Brain microvascular endothelial cell (primary cell): Measurements from ENCODE around the gene TLN1.
A peak's percentile ranks its signal among the peaks of the same experiment; 100 is the strongest.

Experiments used
- DNase-seq: peaks from one replicate; pipeline ENCODE4 v3.0.0-alpha.2; 2020
- H3K27ac ChIP-seq: fragments of 250-450 bp; sonication (Bioruptor Pico); 2 replicates; pipeline ENCODE4 v1.5.1; 2020; ENCODE audit warnings: mild to moderate bottlenecking, moderate library complexity
- H3K27me3 ChIP-seq: fragments of 250-450 bp; sonication (Bioruptor Pico); replicated peaks from 2 replicates; pipeline ENCODE4 v1.5.1; 2020; ENCODE audit warnings: mild to moderate bottlenecking
- H3K36me3 ChIP-seq: fragments of 250-450 bp; sonication (Bioruptor Pico); replicated peaks from 2 replicates; pipeline ENCODE4 v1.5.1; 2020; ENCODE audit warnings: mild to moderate bottlenecking
- H3K4me3 ChIP-seq: 2 replicates; pipeline ENCODE4 v1.5.1; 2011; ENCODE audit warnings: low read depth, mild to moderate bottlenecking, control low read depth, low read length, moderate library complexity
- CTCF ChIP-seq: IDR thresholded peaks from 2 replicates; pipeline ENCODE4 v1.5.1; 2011; ENCODE audit warnings: low read depth, mild to moderate bottlenecking, moderate library complexity, low read length, control low read depth, inconsistent platforms; ENCODE audit errors: missing control alignments
- in situ Hi-C: cut with HindIII; loops from 2 replicates; pipeline ENCODE4 v1.10.0; 2017; ENCODE audit warnings: low sequenced_read_pairs, low pct_ligation_motif_present

TLN1 gene

GRCh38 chr9:35681341-35682002 lies 50.5 kb downstream of the TLN1 start:
- H3K4me3 ChIP-seq, result no peak overlapping the region

GRCh38 chr9:35680331-35681105 lies 51.5 kb downstream of the TLN1 start:
- in situ Hi-C loops, result no loop called here
- DNase-seq, result no peak

More at GRCh38 chr9:35681341-35682002, 50.5 kb downstream of the TLN1 start:
- Histone ChIP-seq H3K27ac (no peak overlapping the region), H3K27me3 (no peaks in the 10 kb centered on the region), H3K36me3 (peaks cover 51% of the 10 kb centered on the region)
- TF ChIP-seq CTCF, result no peak
- in situ Hi-C loops, result no loop called here
- no peak for DNase-seq

GRCh38 chr9:35679766-35680330 lies 52.1 kb downstream of the TLN1 start:
- Histone ChIP-seq H3K27me3 (no peaks in the 10 kb centered on the region), H3K27ac (no peak overlapping the region), H3K36me3 (peaks cover 36% of the 10 kb centered on the region), H3K4me3 (no peak overlapping the region)
- TF ChIP-seq CTCF, result no peak
- no peak for DNase-seq
- in situ Hi-C loops, result no loop called here

More at GRCh38 chr9:35680331-35681105, 51.5 kb downstream of the TLN1 start:
- no peak overlapping the region for H3K27ac ChIP-seq
- peaks cover 43% of the 10 kb centered on the region for H3K36me3 ChIP-seq
- TF ChIP-seq CTCF, result no peak
- H3K27me3 ChIP-seq, result no peaks in the 10 kb centered on the region
- H3K4me3 ChIP-seq, result no peak overlapping the region

GRCh38 chr9:35679091-35679490 lies 52.9 kb downstream of the TLN1 start:
- no peaks in the 10 kb centered on the region for H3K27me3 ChIP-seq
- no peak overlapping the region for H3K4me3 ChIP-seq
- no peak overlapping the region for H3K27ac ChIP-seq
- peaks cover 28% of the 10 kb centered on the region for H3K36me3 ChIP-seq
- in situ Hi-C loops, result no loop called here
- DNase-seq, result no peak
- no peak for TF ChIP-seq CTCF

- in situ Hi-C loops, result no loop called here
- peak; percentile 16 for TF ChIP-seq CTCF
- Histone ChIP-seq H3K4me3 (peak overlapping the region; percentile 56), H3K27me3 (no peaks in the 10 kb centered on the region), H3K27ac (no peak overlapping the region), H3K36me3 (no peaks in the 10 kb centered on the region)
- DNase-seq, result no peak
These were observed 56.1 kb downstream of the TLN1 start for GRCh38 chr9:35675732-35676392.
